ENCODE results near the gene FLACC1.
"Not testable (repeated sequence)": the region's sequence is repeated elsewhere in the genome, so short reads cannot be mapped to it uniquely, and the experiment has no call there.

FLACC1 gene

GRCh38 chr2:201347138-201347537 is 10.0 kb downstream of the FLACC1 start:
- DNase-seq: no peak

DNA sequence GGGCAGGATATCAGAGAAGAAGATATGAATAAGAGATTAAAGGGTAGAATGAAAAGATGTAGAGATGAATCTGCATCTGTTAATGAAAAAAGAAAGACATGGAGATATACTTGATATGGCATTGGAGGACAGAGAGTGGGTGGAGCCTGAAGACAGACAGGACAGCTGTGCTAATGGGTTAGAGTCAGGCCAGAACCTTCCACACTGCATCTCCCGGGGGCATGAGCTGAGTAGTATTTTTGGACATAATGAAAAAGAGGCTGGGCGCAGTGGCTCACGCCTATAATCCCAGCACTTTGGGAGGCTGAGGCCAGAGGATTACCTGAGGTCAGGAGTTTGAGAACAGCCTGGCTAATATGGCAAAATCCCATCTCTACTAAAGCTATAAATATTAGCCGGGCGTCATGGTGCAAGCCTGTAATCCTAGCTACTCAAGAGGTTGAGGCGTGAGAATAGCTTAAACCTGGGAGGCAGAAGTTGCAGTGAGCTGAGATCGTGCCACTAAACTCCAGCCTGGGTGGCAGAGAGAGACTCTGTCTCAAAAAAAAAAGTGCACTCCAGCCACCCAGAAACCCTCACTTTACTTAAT is 11.4 kb downstream of the FLACC1 start:
- no peak for DNase-seq

GRCh38 chr2:201344663-201345366 is 12.3 kb downstream of the FLACC1 start:
- no peak for DNase-seq

GRCh38 chr2:201343559-201343958 is 13.6 kb downstream of the FLACC1 start:
- DNase-seq: no peak

DNA sequence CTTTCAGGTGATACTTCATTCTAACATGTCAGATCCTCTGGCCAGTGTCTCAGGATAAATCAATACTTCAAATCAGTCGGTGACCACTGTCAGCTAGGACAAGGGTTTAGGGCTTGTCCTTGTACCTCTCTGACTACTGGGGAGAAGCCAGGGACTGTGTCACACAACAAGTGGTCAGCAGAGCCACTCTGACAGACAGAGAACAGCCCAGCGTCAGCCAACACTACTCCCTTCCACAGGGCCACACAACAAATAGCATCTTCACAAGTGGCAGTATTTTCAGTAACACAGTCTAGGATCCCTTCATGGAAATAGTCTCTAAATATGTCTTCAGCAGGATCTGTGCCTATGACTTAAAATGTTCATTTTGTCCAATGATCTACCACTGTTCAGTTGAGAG is 14.2 kb downstream of the FLACC1 start:
- no peak for DNase-seq

- no peak for DNase-seq
These were observed 27.7 kb downstream of the FLACC1 start for GRCh38 chr2:201329409-201329808.

DNA sequence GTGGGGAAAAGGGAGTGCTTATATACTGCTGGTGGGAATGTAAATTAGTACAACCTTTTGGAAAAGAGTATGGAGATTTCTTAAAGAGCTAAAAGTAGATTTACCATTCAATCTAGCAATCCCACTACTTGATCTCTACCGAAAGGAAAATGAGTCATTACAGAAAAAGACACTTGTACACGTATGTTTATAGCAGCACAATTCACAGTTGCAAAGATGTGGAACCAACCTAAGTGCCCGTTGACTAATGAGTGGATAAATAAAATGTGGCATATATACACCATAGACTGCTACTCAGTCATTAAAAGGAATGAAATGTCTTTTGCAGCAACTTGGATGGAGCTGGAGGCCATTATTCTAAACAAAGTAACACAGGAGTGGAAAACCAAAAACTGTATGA is 29.5 kb downstream of the FLACC1 start:
- DNase-seq: no peak

- DNase-seq: no peak
These were observed 34.4 kb downstream of the FLACC1 start for GRCh38 chr2:201322772-201323171.

- no peak for DNase-seq
These were observed 36.4 kb downstream of the FLACC1 start for GRCh38 chr2:201320701-201321100.

DNA sequence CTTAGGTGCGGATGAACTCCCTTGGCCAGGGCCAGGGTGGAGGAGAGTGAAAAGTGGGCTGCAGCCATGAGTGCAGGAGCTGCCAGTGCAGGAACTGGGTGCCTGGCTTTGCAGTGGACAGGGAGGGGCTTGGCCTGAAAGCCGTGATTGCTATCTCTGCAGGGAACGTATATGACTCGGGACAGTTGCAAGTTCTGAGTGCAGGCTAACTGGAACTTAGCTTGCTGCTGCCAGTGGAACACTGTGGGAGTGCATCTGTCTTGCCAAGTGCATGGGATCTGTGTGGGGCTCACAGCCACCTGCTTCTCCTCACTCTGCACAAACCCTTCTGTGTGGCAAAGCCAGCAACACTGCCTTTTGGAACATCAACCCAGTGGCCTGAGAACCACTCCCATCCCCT is 36.9 kb downstream of the FLACC1 start:
- DNase-seq: no peak

DNA sequence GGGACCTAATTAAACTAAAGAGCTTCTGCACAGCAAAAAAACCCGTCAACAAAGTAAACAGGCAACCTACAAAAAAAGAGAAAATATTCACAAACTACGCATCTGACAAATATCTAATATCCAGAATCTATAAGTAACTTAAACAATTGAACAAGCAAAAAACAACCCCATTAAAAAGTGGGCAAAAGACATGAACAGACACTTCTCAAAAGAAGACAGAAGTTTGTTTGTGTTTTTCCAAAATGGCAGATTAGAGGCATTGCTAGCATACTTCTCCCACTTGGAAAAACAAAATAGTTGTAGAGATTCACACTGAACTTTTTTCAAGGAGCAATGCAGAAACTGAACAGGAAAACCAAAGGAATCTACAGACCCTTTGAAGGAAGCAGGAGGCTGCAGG is 37.6 kb downstream of the FLACC1 start:
- DNase-seq: no peak

DNA sequence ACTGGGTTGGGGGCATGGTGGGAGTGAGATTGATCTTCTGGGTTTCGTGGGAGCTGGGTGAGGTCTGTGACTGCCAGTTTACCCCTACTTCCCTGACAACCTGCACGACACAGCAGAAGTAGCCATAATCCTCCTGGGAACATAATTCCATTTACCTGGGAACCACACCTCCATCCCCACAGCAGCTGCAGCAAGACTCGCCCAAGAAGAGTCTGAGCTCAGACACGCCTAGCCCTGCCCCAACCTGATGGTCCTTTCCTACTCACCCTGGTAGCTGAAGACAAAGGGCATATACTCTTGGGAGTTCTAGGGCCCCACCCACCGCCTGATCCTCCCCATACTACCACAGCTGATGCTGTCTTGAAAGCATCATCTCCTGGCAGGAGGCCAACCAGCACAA is 43.8 kb downstream of the FLACC1 start:
- DNase-seq: no peak

GRCh38 chr2:201308914-201309313 is 48.2 kb downstream of the FLACC1 start:
- DNase-seq: no peak

GRCh38 chr2:201307876-201308275 is 49.3 kb downstream of the FLACC1 start:
- DNase-seq: no peak

DNA sequence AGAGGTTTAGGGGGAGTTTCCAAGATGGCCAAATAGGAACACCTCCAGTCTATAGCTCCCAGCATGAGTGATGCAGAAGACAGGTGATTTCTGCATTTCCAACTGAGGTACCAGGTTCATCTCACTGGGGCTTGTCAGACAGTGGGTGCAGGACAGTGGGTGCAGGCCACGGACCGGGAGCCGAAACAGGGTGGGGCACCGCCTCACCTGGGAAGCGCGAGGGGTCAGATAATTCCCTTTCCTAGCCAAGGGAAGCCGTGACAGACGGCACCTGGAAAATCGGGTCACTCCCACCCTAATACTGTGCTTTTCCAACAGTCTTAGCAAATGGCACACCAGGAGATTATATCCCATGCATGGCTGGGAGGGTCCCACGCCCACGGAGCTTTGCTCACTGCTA is 57.2 kb downstream of the FLACC1 start:
- not testable (repeated sequence) for DNase-seq

DNA sequence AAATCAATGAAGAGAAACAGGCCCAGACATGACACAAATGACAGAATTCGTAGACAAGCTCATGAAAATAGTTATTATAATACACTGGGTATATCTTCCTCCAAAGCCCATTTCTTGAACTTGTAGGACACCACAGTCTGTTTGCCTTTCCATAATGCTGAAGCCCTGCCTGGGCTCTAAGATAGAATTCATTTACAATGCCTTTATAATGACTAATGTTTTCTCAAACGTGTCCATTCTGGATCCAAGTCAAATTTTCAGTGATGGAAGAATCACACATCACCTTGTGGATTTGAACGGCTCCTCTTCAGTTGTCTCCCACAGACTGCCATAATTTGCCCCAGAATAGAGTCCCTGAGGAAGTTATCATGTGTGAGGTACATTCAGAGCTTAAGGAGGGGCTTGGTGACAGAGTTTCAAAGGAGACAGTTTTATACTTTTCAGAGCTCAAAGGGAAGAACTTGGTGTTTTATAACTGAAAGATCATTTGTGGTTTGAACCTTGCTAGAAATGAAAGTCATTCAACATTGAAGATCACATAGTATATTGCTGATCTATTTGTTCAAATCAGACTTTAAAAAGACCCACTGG is 58.6 kb downstream of the FLACC1 start:
- no peak for DNase-seq

- DNase-seq: not testable (repeated sequence)
These were observed 66.5 kb downstream of the FLACC1 start for GRCh38 chr2:201290457-201291148.

- no peak for DNase-seq
These were observed 71.6 kb downstream of the FLACC1 start for GRCh38 chr2:201285499-201285898.

DNA sequence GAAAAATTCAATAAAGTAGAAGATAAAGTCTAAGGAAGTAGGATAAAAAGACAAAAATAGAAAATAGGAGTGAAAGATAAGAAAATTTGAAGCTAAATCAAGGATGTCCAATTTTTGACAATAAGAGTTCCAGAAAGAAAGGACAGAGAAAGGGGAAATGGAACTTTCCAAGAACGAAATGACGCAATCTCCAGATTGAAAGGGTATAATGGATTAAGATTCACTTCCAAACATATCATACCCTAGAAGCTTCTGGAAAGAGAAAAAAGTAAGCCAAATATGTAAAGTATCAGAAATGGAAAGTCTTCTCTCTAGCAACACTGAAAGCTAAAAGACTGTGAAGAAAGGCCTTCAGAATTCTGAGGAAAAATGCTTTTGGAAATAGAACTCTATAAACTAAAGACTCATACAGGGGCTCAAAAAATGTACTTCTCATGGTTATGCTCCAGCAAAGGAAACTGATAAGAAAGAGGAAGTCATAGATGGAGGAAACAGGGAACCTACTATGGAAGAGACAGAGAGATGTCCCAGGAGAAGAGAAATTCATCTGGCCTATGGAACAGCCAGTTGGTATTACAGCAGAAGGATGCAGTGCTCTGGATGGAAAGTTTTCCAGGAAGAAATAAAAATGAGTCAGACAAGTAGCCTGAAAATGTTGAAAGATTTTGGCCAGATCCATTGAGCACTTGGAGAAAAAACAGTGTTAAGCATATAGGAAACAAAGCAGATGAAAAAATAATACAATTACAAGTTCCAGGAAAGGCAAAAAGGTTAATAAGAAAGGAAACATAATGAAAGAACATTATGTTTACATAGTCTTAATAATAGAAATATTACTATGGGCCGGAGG is 76.7 kb downstream of the FLACC1 start:
- no peak for DNase-seq

- DNase-seq: no peak
These were observed 78.1 kb downstream of the FLACC1 start for GRCh38 chr2:201279079-201279478.

DNA sequence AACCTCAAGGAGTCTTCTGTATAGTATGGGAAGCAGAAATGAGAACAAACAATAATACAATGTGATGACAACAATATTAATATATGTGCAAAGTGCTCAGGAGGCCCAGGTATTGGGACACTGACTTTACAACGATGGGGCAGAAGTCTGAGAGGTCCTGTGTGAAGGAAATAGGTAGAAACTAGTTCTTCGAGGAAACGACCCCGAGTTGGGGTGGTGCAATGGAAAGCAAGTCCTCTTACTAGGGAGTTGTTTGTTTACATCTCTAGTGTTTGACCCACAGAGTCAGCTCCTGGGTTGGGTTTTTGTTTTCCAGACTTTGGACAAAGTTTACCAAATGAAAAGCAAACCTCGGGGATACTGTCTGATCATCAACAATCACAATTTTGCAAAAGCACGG is 80.6 kb downstream of the FLACC1 start:
- DNase-seq: no peak

DNA sequence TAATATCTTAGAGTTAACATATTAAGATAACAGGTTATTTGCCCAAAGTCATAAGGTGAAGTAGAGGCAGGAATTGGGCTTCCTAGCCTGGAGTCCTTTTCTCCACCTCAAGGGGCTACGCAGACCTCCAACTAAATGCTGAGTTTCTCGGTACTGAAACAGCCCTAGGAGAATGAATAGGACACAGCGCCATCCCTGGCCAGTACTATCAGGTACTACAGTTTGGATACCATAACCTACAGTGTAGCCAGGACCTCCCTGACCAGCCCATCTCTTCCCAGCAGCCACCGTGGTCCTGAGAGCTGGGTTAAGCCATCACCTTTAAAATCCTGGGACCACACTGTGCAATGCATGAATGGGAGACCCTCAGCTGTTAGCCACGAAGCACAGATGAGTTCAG is 81.2 kb downstream of the FLACC1 start:
- no peak for DNase-seq

- no peak for DNase-seq
These were observed 82.1 kb downstream of the FLACC1 start for GRCh38 chr2:201275069-201275468.

Measured in activated CD8-positive, alpha-beta memory T cell treated with anti-CD3 and anti-CD28 coated beads, Interleukin-2, amount 50 U/mL, for 48 hours (primary cell).